C4-2B (cell line): ENCODE measurements around the gene ACSS3.

ENCODE experiments used
- CTCF ChIP-seq: fragments of 450-650 bp; conservative IDR thresholded peaks from 2 replicates; pipeline ENCODE4 v1.5.1; 2017; ENCODE audit warnings: mild to moderate bottlenecking
- ZFX ChIP-seq: fragments of 450-650 bp; IDR thresholded peaks from 2 replicates; pipeline ENCODE4 v1.6.1; 2017

- TF ChIP-seq CTCF (no peak), ZFX (no peak)
Measured at GRCh38 chr12:81295251-81295650, 217.4 kb downstream of the ACSS3 start.
